Mononuclear cell (primary cell): ENCODE data around the gene RNF217. TPM values are rescaled to one million over a fixed set of nuclear protein-coding genes. Genes with fewer than 3 reads are reported as not detected.
"Not testable (repeated sequence)": the region's sequence is repeated elsewhere in the genome, so short reads cannot be mapped to it uniquely, and the experiment has no call there.

Experiments used
- H3K27me3 ChIP-seq: 2 replicates; pipeline ENCODE4 v1.6.0; 2011; ENCODE audit warnings: low read length, control low read depth; ENCODE audit not compliant: insufficient read depth
- H3K4me1 ChIP-seq: 2 replicates; pipeline ENCODE4 v1.5.1; 2011; ENCODE audit warnings: mild to moderate bottlenecking, low read length, control low read depth; ENCODE audit not compliant: insufficient read depth
- H3K4me3 ChIP-seq: 2 replicates; pipeline ENCODE4 v1.5.1; 2011; ENCODE audit warnings: mild to moderate bottlenecking, low read length, moderate library complexity
- H3K9me3 ChIP-seq: 2 replicates; pipeline ENCODE4 v1.5.1; 2011; ENCODE audit warnings: low read depth, mild to moderate bottlenecking, control low read depth, low read length
- total RNA-seq: library from RNA; depleted of rRNA; stranded (reverse); fragments of >200 nt; gene quantifications from one replicate; pipeline ENCODE4 v1.2.3, GENCODE V29; 2012

RNF217 gene
- total RNA-seq, 1 donor = 2.0 TPM

GRCh38 chr6:125009578-125009977 lies 47.3 kb downstream of the RNF217 start:
- Histone ChIP-seq H3K27me3 (no peaks in the 10 kb centered on the region), H3K4me1 (peaks cover 3% of the 10 kb centered on the region), H3K4me3 (no peak overlapping the region), H3K9me3 (no peaks in the 10 kb centered on the region)

GRCh38 chr6:125013938-125014660 lies 51.9 kb downstream of the RNF217 start:
- Histone ChIP-seq H3K9me3 (no peaks in the 10 kb centered on the region), H3K4me3 (no peak overlapping the region), H3K27me3 (no peaks in the 10 kb centered on the region), H3K4me1 (peaks cover 3% of the 10 kb centered on the region)

- Histone ChIP-seq H3K9me3 (no peaks in the 10 kb centered on the region), H3K27me3 (no peaks in the 10 kb centered on the region), H3K4me3 (no peak overlapping the region), H3K4me1 (peaks cover under 1% of the 10 kb centered on the region)
These were observed 52.4 kb downstream of the RNF217 start for GRCh38 chr6:125014661-125014957.

GRCh38 chr6:125015152-125015551 lies 52.9 kb downstream of the RNF217 start:
- Histone ChIP-seq H3K4me3 (no peak overlapping the region), H3K9me3 (no peaks in the 10 kb centered on the region), H3K4me1 (no peaks in the 10 kb centered on the region), H3K27me3 (no peaks in the 10 kb centered on the region)

GRCh38 chr6:125018136-125018535 lies 55.9 kb downstream of the RNF217 start:
- H3K9me3 ChIP-seq = no peaks in the 10 kb centered on the region
- no peaks in the 10 kb centered on the region for H3K27me3 ChIP-seq
- H3K4me3 ChIP-seq = no peak overlapping the region
- no peaks in the 10 kb centered on the region for H3K4me1 ChIP-seq

GRCh38 chr6:125019281-125019680 lies 57.0 kb downstream of the RNF217 start:
- Histone ChIP-seq H3K4me1 (no peaks in the 10 kb centered on the region), H3K4me3 (no peak overlapping the region), H3K27me3 (no peaks in the 10 kb centered on the region), H3K9me3 (no peaks in the 10 kb centered on the region)

- Histone ChIP-seq H3K4me1 (no peaks in the 10 kb centered on the region), H3K27me3 (no peaks in the 10 kb centered on the region), H3K9me3 (no peaks in the 10 kb centered on the region), H3K4me3 (no peak overlapping the region)
These were observed 57.7 kb downstream of the RNF217 start for GRCh38 chr6:125019918-125020317.

GRCh38 chr6:125020385-125020784 lies 58.1 kb downstream of the RNF217 start:
- no peak overlapping the region for H3K4me3 ChIP-seq
- no peaks in the 10 kb centered on the region for H3K4me1 ChIP-seq
- H3K27me3 ChIP-seq = no peaks in the 10 kb centered on the region
- H3K9me3 ChIP-seq = no peaks in the 10 kb centered on the region

- no peaks in the 10 kb centered on the region for H3K27me3 ChIP-seq
- no peaks in the 10 kb centered on the region for H3K4me1 ChIP-seq
- H3K4me3 ChIP-seq = no peak overlapping the region
- no peaks in the 10 kb centered on the region for H3K9me3 ChIP-seq
These were observed 60.3 kb downstream of the RNF217 start for GRCh38 chr6:125022391-125022989.

GRCh38 chr6:125025164-125025854 lies 63.1 kb downstream of the RNF217 start:
- Histone ChIP-seq H3K4me3 (no peak overlapping the region), H3K4me1 (no peaks in the 10 kb centered on the region), H3K9me3 (no peaks in the 10 kb centered on the region), H3K27me3 (no peaks in the 10 kb centered on the region)

- Histone ChIP-seq H3K9me3 (no peaks in the 10 kb centered on the region), H3K4me3 (no peak overlapping the region)
These were observed 65.0 kb downstream of the RNF217 start for GRCh38 chr6:125027287-125027686.

GRCh38 chr6:125030969-125031368 lies 68.7 kb downstream of the RNF217 start:
- H3K9me3 ChIP-seq = no peaks in the 10 kb centered on the region
- H3K4me3 ChIP-seq = no peak overlapping the region
- H3K4me1 ChIP-seq = no peaks in the 10 kb centered on the region
- no peaks in the 10 kb centered on the region for H3K27me3 ChIP-seq

More at GRCh38 chr6:125027287-125027686, 65.0 kb downstream of the RNF217 start:
- no peaks in the 10 kb centered on the region for H3K4me1 ChIP-seq
- H3K27me3 ChIP-seq = no peaks in the 10 kb centered on the region

- H3K4me1 ChIP-seq = no peaks in the 10 kb centered on the region
- H3K27me3 ChIP-seq = no peaks in the 10 kb centered on the region
- H3K9me3 ChIP-seq = no peaks in the 10 kb centered on the region
- H3K4me3 ChIP-seq = no peak overlapping the region
These were observed 69.1 kb downstream of the RNF217 start for GRCh38 chr6:125031385-125031784.

GRCh38 chr6:125034929-125035328 lies 72.7 kb downstream of the RNF217 start:
- not testable (repeated sequence) for H3K27me3 ChIP-seq, H3K4me3 ChIP-seq, H3K4me1 ChIP-seq, H3K9me3 ChIP-seq

GRCh38 chr6:125036486-125036885 lies 74.2 kb downstream of the RNF217 start:
- not testable (repeated sequence) for H3K4me3 ChIP-seq, H3K9me3 ChIP-seq, H3K4me1 ChIP-seq, H3K27me3 ChIP-seq

GRCh38 chr6:125037827-125038226 lies 75.6 kb downstream of the RNF217 start:
- Histone ChIP-seq H3K4me1 (no peaks in the 10 kb centered on the region), H3K9me3 (no peaks in the 10 kb centered on the region), H3K4me3 (no peak overlapping the region), H3K27me3 (no peaks in the 10 kb centered on the region)
